Measurements from ENCODE around the gene RBBP8NL. TPM values are rescaled to one million over a fixed set of nuclear protein-coding genes. Genes with fewer than 3 reads are reported as not detected.

Gene RBBP8NL
- total RNA-seq (ENCODE audit: insufficient read depth, low replicate concordance), result not detected

- peak; percentile 82 for DNase-seq (ENCODE audit: low spot score)
Measured at GRCh38 chr20:62427172-62428001, at the start of gene RBBP8NL. TSS of gene RBBP8NL (minus strand) at chr20:62427539. CDS start at chr20:62419647, 7,892 bp downstream.

DNA sequence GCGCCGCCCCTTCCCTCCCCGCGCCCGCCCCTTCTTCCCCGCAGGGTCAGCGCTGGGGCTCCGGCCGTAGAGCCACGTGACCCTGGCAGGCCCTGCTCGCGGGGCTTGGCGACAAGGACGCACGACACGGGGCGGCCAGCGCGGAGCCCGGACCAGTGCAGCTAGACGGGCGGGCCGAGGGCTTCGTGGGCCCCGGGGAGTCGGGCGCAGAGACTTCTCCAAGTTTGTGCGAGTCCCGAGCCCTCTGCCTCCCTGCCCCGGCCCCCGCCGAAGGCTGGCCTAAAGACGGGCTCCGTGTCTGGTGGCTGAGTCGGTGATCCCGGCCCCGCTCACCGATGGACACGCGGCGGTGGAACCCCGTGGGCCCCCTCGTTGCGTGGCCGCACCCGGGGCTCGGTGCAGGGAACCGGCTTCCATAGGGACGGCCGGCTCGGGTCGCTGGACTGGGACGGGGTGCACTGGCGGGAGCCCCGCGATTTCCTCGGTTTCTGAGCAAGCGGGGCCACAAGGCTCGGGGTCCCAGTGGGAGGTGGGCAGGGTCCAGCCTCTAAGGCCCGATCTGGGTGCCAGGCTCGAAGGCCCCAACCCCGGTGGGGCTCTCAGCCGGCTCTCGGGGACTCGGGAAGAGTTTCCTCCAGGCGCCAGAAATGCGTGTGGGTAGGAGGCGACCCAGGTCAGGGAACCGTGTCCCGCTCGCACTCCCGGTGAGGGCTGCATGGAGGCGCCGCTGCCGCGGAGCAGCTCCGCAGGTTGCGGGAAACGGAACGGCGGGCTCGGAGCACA lies 48.9 kb upstream of the RBBP8NL start:
- peak; percentile 53 for DNase-seq (ENCODE audit: low spot score)

- DNase-seq (ENCODE audit: low spot score), result no peak
Measured at GRCh38 chr20:62475772-62476055, 48.4 kb upstream of the RBBP8NL start, which contains the start of gene GATA5. TSS of gene GATA5 (minus strand) at chr20:62475995. CDS start at chr20:62475521, 474 bp downstream.

GRCh38 chr20:62475027-62475771 lies 47.9 kb upstream of the RBBP8NL start:
- DNase-seq (ENCODE audit: low spot score), result no peak

- DNase-seq (ENCODE audit: low spot score), result no peak
Measured at GRCh38 chr20:62474604-62475026, 47.3 kb upstream of the RBBP8NL start.

GRCh38 chr20:62473717-62474603 lies 46.6 kb upstream of the RBBP8NL start:
- DNase-seq (ENCODE audit: low spot score), result no peak

GRCh38 chr20:62472941-62473585 lies 45.7 kb upstream of the RBBP8NL start:
- no peak for DNase-seq (ENCODE audit: low spot score)

DNA sequence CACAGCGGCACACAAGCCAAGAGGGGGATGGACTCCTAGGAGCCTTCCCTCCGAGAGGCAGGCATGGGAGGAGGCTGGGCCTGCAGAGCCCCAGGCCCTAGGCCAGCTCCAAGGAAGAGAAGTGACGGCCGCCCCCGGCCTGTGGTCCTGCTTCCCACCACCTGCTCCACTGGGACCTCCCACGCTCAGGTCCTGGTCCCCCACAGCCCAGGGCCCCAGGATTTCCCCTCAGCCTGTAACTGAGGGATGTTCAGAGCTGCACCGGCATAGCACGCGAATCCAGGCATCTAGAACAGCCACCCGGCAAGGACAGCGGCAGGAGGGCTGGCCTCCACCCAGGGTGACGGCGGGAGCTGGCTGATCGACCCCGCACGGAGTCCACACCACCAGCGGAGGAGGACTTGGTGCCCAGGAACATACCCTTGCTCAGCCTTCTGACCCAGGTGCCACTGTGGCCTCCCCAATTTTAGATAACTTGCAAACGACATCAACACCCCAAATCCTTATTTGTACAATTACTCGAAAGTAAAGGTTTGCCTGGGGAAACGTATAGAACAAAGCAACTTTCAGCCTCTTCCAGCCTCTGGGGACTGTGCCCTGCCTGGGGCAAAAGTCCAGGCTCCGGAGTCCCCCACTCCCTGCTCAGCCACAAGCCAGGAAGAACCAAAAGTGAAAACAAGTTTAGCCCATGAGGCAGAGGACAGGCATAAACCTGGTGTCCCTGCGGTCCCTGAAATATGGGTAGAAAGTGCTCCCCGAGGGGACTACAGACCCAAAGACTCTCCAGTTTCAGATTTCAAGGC lies 45.0 kb upstream of the RBBP8NL start:
- DNase-seq (ENCODE audit: low spot score), result no peak

DNA sequence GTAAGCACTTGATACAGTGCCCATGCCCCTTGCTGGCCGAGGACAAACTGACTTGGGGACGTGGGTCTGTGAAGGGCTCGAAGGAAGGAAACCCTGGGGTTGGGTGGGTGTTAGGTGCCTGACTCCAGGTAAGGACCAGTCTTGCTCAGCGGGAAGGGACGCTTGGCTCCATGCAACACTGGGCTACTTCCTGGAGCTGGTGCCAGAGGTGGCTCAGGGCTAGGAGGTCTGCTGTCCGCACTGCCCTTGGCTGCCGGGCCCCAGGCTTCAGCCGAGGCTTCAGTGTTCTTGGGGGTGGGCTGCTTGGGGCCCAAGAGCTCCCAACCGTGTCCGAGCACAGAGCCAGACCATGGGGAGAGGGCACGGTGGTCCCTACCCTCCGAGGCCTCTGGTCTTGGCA lies 43.1 kb upstream of the RBBP8NL start:
- DNase-seq (ENCODE audit: low spot score), result no peak

DNA sequence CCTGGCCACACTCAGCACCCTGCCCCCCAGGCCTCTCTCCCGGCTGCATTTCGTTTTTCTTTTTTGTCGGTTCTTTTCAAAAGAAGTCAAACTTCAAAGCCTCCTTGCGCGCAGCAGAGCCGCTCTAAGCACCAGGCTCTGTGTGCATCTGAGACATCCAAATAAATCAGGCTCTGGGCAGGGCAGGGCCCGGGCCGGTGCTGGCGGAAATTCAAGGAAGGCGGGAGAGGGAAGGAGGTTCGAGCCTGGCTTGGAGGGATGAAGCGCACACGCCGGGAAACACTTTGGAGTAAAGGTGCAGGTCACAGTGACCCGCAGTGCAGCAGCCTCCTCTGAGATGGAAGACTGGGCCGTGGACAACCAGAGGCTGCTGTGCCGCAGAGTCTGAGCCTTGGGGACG lies 42.7 kb upstream of the RBBP8NL start:
- peak; percentile 95 for DNase-seq (ENCODE audit: low spot score)

- DNase-seq (ENCODE audit: low spot score), result no peak
Measured at GRCh38 chr20:62469352-62469751, 42.0 kb upstream of the RBBP8NL start.

GRCh38 chr20:62466806-62467537 lies 39.6 kb upstream of the RBBP8NL start:
- DNase-seq (ENCODE audit: low spot score), result no peak

DNA sequence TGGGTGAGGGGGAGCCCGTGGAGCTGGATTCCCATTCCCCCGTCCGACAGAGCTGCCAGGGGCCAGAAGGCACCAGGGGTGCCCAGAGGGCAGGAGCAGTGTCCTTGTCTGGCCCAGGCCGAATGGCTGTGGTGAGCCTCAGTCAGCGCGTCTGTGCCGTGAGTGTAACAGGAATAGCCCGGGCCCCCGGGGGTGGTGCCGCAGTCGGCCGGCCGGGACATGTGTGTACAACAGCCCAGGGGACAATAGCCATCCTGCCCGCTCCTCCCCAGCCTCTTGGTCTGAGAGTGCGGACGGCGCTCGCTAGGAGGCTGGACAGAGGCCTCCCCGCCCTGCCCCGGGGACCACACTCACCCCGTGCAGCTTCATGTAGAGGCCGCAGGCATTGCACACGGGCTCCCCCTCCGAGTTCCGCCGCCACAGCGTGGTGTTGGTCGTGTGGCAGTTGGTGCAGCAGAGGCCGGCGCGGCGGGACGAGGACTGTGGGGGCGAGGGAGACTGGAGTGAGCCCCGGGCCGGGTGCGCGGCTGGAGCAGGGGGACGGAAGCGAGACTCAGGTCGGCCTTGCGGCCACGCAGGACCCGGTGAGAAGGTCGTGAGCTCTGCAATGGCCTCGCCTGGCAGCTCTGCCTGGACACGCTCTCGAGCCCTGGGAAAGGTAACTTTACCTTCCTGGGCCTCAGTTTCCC lies 38.9 kb upstream of the RBBP8NL start:
- DNase-seq (ENCODE audit: low spot score), result no peak

DNA sequence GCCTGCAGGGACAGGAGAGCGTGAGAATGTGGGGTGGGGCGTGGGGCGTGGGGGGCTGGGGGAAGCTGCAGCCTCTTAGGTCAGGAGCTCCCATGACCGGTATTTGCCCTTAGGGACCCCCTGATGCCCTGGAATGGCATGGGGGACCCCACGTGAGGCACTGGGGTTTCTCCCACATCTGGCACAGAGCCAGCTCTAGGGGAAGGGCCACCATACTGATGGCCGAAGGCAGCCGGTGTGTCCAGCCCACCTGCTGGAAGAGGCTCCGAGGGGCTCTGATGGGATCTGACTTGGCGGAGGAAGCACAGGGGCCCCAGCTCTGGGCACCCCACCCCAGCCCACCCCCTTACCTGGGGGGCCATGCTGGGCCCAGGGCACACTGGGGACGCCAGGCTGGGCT lies 37.7 kb upstream of the RBBP8NL start:
- no peak for DNase-seq (ENCODE audit: low spot score)

DNA sequence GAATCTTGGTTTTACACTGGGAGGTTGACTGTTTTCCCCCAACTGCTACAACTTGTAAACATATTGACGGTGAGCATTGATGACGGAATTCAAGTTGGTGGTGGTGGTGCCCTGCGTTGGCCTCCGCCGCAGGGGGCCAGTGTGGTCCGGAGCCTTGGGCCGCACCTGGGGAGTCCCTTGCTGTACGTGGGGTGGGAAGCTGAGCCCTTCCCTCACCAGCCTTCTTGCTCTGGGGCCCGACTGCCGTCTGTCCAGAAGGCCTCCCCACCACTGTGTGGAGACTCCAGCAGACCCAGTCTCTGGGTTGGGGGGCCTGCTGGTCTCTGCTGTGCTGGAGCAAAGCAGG lies 37.1 kb upstream of the RBBP8NL start:
- no peak for DNase-seq (ENCODE audit: low spot score)

DNA sequence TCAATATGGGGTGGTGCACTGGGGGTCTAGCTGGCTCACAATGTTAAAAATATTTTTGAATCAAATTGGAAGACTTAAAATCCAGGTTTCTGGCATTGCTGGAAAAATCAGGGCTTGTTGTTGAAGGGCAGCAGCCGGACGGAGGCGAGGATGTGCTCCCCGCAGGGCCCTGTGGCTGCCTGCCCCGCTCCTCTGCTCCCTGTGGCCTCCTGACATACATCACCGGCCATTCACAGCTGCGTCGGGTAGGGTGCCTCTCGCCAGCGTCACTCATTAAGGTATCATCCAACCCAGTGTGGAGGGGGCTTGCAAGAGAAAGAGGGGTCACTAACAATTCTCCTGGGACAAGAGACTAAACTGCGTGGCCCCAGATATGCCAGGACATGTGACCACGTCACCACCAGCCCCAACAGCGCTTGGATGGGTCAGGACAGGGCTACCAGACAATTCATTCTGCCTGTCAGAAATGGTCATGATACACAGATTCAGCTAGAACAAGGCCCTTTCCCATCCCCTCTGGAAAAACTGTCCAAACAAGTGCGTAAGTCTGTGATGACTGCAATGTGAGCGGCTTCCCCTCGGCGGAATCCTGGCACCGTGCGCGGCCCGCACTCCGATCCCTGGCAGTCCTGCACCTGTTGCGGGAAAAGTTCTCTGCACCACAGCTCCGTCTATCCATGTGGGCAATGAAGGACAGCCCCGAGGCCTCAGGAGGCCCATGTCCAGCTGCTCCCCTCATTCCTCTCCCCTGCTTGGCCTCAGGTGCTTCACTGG lies 36.5 kb upstream of the RBBP8NL start:
- DNase-seq (ENCODE audit: low spot score), result no peak

- DNase-seq (ENCODE audit: low spot score), result no peak
Measured at GRCh38 chr20:62462976-62463592, 35.7 kb upstream of the RBBP8NL start.

Measured in umbilical cord (tissue), 2 donors.